ENCODE measurements around the gene GOLGA6L10.
"Not testable (repeated sequence)": the region's sequence is repeated elsewhere in the genome, so short reads cannot be mapped to it uniquely, and the experiment has no call there.

DNA sequence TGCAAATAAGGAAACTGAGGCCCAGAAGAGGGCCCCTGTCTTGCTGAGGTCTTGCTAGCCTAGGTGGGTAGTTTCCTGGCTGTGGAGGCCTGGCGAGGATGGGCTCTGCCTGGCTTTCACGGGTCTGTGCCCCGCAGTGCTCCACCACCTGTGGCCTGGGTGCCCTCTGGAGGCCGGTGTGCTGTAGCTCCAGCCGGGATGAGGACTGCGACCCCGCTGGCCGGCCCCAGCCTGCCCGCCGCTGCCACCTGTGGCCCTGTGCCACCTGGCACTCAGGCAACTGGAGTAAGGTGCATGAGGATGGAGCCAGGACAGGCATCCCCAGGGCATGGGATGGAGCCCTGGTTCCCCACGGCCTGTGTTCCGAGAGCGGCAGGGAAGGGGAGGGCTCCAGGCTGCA lies 20.2 kb downstream of the GOLGA6L10 start:
- TF ChIP-seq CEBPB (IDR thresholded peaks at IDR 0.05); KDM1A (IDR thresholded peaks at IDR 0.05; ENCODE audit: low read depth); SREBF2 (IDR thresholded peaks at IDR 0.05); CTCF (IDR thresholded peaks at IDR 0.05); POLR2A (IDR thresholded peaks at IDR 0.05; ENCODE audit: low read length); RCOR1 (IDR thresholded peaks at IDR 0.05; ENCODE audit: low read depth, low read length); CHD2 (IDR thresholded peaks at IDR 0.05; ENCODE audit: low read length, partially characterized antibody); RNF2 (IDR thresholded peaks at IDR 0.05; ENCODE audit: borderline replicate concordance, low read depth); REST (IDR thresholded peaks at IDR 0.05): not testable (repeated sequence)
- 0 out of 5 replicates have a peak, but pooled peaks of 1 of the 2 experiments have one; percentile 17 for TF ChIP-seq RAD21 (conservative IDR thresholded peaks at IDR 0.05 in 1 of 2, IDR thresholded peaks at IDR 0.05 in 1 of 2)
